SK-N-SH (cell line): ENCODE measurements around the gene STARD5. TPM values are rescaled to one million over a fixed set of nuclear protein-coding genes. Genes with fewer than 3 reads are reported as not detected.

Experiments
- CTCF ChIA-PET: fragments of 300-600, 350-600 bp; formaldehyde crosslinking; extraction: SDS; loops from one replicate; lab custom pipeline; 2021; lab: Yijun Ruan, JAX
- POLR2A ChIA-PET: fragments of 350-600 bp; sonication (Branson Sonifier 250); formaldehyde crosslinking; extraction: SDS; loops from one replicate; lab custom pipeline; 2020; ENCODE audit warnings: antibody characterized with exemption, inconsistent platforms; lab: Yijun Ruan, JAX
- DNase-seq: peaks from one replicate; pipeline ENCODE4 v3.0.0; 2012
- H2AFZ ChIP-seq: fragments of 200-600 bp; sonication (generic); 2 replicates; pipeline ENCODE4 v1.8.1; 2016; ENCODE audit warnings: antibody characterized with exemption, mild to moderate bottlenecking, low read depth
- H3F3A ChIP-seq: fragments of 200-600 bp; sonication (generic); replicated peaks from 2 replicates; pipeline ENCODE3; 2016; ENCODE audit warnings: antibody characterized with exemption, mild to moderate bottlenecking; ENCODE audit not compliant: insufficient read depth
- H3K27ac ChIP-seq, 2 experiments: fragments of 200-500 bp in 1 of 2; fragments of 200-600 bp in 1 of 2; sonication (Bioruptor generic) in 1 of 2; sonication (generic), shearing (Covaris generic) in 1 of 2; 2 replicates each; pipeline versions ENCODE4 v1.5.1 to v1.6.1; 2014 to 2016; ENCODE audit warnings: low read depth in 2 of 2, inconsistent platforms in 1 of 2, low read length in 1 of 2, mild to moderate bottlenecking in 1 of 2, mixed read lengths in 1 of 2
- H3K27me3 ChIP-seq: fragments of 200-600 bp; sonication (generic), shearing (Covaris generic); 2 replicates; pipeline ENCODE4 v1.6.1; 2016; ENCODE audit warnings: mixed run types; ENCODE audit not compliant: insufficient read depth
- H3K36me3 ChIP-seq, 2 experiments: fragments of 200-500 bp in 1 of 2; fragments of 200-600 bp in 1 of 2; sonication (Bioruptor generic) in 1 of 2; sonication (generic) in 1 of 2; replicated peaks in 1 of 2; 2 replicates each; pipeline versions ENCODE3 to v1.5.1; 2014 to 2016; ENCODE audit warnings: low read length in 1 of 2, mild to moderate bottlenecking in 1 of 2; ENCODE audit not compliant: insufficient read depth in 2 of 2, control insufficient read depth in 1 of 2
- H3K4me1 ChIP-seq, 2 experiments: fragments of 200-500 bp in 1 of 2; fragments of 200-600 bp in 1 of 2; sonication (Bioruptor generic) in 1 of 2; sonication (generic), shearing (Covaris generic) in 1 of 2; 2 replicates each; pipeline versions ENCODE4 v1.5.1 to v1.6.1; 2014 to 2016; ENCODE audit warnings: low read depth in 1 of 2, low read length in 1 of 2, mixed run types in 1 of 2; ENCODE audit not compliant: insufficient read depth in 2 of 2, control insufficient read depth in 1 of 2
- H3K4me2 ChIP-seq: fragments of 200-600 bp; sonication (generic), shearing (Covaris generic); 2 replicates; pipeline ENCODE4 v1.6.1; 2017; ENCODE audit warnings: mixed run types
- H3K4me3 ChIP-seq, 2 experiments: fragments of 200-500 bp in 1 of 2; fragments of 200-600 bp in 1 of 2; sonication (Bioruptor generic) in 1 of 2; sonication (generic), shearing (Covaris generic) in 1 of 2; 2 replicates each; pipeline versions ENCODE4 v1.5.1 to v1.8.1; 2014 to 2016; ENCODE audit warnings: low read depth in 2 of 2, inconsistent platforms in 1 of 2, low read length in 1 of 2, mild to moderate bottlenecking in 1 of 2, mixed read lengths in 1 of 2, moderate library complexity in 1 of 2
- H3K79me2 ChIP-seq: fragments of 200-600 bp; sonication (generic); 2 replicates; pipeline ENCODE4 v1.8.1; 2017; ENCODE audit warnings: mild to moderate bottlenecking; ENCODE audit not compliant: insufficient read depth
- H3K9ac ChIP-seq: fragments of 200-600 bp; sonication (generic); 2 replicates; pipeline ENCODE4 v1.6.1; 2017; ENCODE audit warnings: mixed run types
- H3K9me2 ChIP-seq: fragments of 200-600 bp; sonication (generic); 2 replicates; pipeline ENCODE4 v1.6.1; 2017; ENCODE audit warnings: mixed run types
- H3K9me3 ChIP-seq: fragments of 200-600 bp; sonication (generic); 2 replicates; pipeline ENCODE4 v1.6.1; 2017; ENCODE audit warnings: mixed run types, mild to moderate bottlenecking, moderate library complexity
- H4K20me1 ChIP-seq: fragments of 200-600 bp; sonication (generic); 2 replicates; pipeline ENCODE4 v1.6.1; 2017; ENCODE audit warnings: mild to moderate bottlenecking, mixed run types; ENCODE audit not compliant: insufficient read depth
- CHD2 ChIP-seq: fragments of 150-350 bp; IDR thresholded peaks from 2 replicates; pipeline ENCODE4 v1.6.1; 2018; ENCODE audit warnings: low read length; ENCODE audit not compliant: partially characterized antibody
- ELF1 ChIP-seq: IDR thresholded peaks from 2 replicates; pipeline ENCODE4 v1.4.0; 2012
- FOSL2 ChIP-seq: IDR thresholded peaks from 2 replicates; pipeline ENCODE4 v1.4.0; 2012; ENCODE audit warnings: low read depth, mild to moderate bottlenecking, moderate library complexity, borderline replicate concordance
- FOXJ3 ChIP-seq: sonication (generic); formaldehyde crosslinking; IDR thresholded peaks from 2 replicates; pipeline ENCODE4 v1.5.1; 2020; ENCODE audit warnings: mild to moderate bottlenecking, missing genetic modification reagents
- GABPA ChIP-seq: IDR thresholded peaks from 2 replicates; pipeline ENCODE4 v1.4.0; 2012; ENCODE audit warnings: low read depth, mild to moderate bottlenecking
- IRF3 ChIP-seq: fragments of 150-350 bp; IDR thresholded peaks from 2 replicates; pipeline ENCODE4 v1.6.1; 2016; ENCODE audit warnings: mild to moderate bottlenecking, low read depth, low read length
- JUND ChIP-seq: IDR thresholded peaks from 2 replicates; pipeline ENCODE4 v1.4.0; 2012
- MEF2A ChIP-seq: IDR thresholded peaks from 2 replicates; pipeline ENCODE4 v1.4.0; 2012; ENCODE audit warnings: low read depth, borderline replicate concordance
- MXI1 ChIP-seq: IDR thresholded peaks from 2 replicates; pipeline ENCODE4 v1.6.1; 2012; ENCODE audit warnings: mild to moderate bottlenecking, low read depth, low read length, improper control_type of control experiment
- NFIC ChIP-seq: IDR thresholded peaks from 2 replicates; pipeline ENCODE4 v1.4.0; 2012; ENCODE audit warnings: borderline replicate concordance
- POLR2AphosphoS5 ChIP-seq: IDR thresholded peaks from 2 replicates; pipeline ENCODE4 v1.6.1; 2012; ENCODE audit warnings: low read depth, low read length
- RAD21 ChIP-seq: IDR thresholded peaks from 2 replicates; pipeline ENCODE4 v1.6.1; 2012; ENCODE audit warnings: mild to moderate bottlenecking, low read length
- RCOR1 ChIP-seq: fragments of 150-350 bp; IDR thresholded peaks from 2 replicates; pipeline ENCODE4 v1.6.1; 2017; ENCODE audit warnings: antibody characterized with exemption, low read length
- RFX5 ChIP-seq: IDR thresholded peaks from 2 replicates; pipeline ENCODE4 v1.6.1; 2012; ENCODE audit warnings: mild to moderate bottlenecking, improper control_type of control experiment, low read length
- RXRA ChIP-seq: IDR thresholded peaks from 2 replicates; pipeline ENCODE4 v1.4.0; 2012; ENCODE audit warnings: low read depth, mild to moderate bottlenecking, borderline replicate concordance
- SIN3A ChIP-seq: IDR thresholded peaks from 2 replicates; pipeline ENCODE4 v1.6.1; 2012; ENCODE audit warnings: low read depth, mild to moderate bottlenecking, low read length, moderate library complexity, borderline replicate concordance
- SMC3 ChIP-seq: IDR thresholded peaks from 2 replicates; pipeline ENCODE4 v1.6.1; 2012; ENCODE audit warnings: low read depth, low read length, improper control_type of control experiment
- TAF1 ChIP-seq: IDR thresholded peaks from 2 replicates; pipeline ENCODE4 v1.6.1; 2012; ENCODE audit warnings: low read depth, mild to moderate bottlenecking, low read length, moderate library complexity, borderline replicate concordance
- TCF12 ChIP-seq: IDR thresholded peaks from 2 replicates; pipeline ENCODE4 v1.4.0; 2012
- USF1 ChIP-seq: IDR thresholded peaks from 2 replicates; pipeline ENCODE4 v1.4.0; 2012; ENCODE audit warnings: low read depth, borderline replicate concordance
- WGBS: methylation state at CpG from one replicate; pipeline ENCODE4 v1.1.6; 2017; ENCODE audit warnings: low lambda C conversion rate; 5-methylcytosine and 5-hydroxymethylcytosine counted together
- polyA plus RNA-seq, 3 experiments: library from polyadenylated mRNA; depleted of rRNA; stranded (reverse); fragments of >200 nt; gene quantifications; 2 replicates each; pipeline ENCODE4 v1.2.3, GENCODE V29; 2012
- TF ChIP-seq, protein P1 (sequence below): IDR thresholded peaks from 2 replicates; pipeline ENCODE4; 2012
- TF ChIP-seq, protein P2 (sequence below): fragments of 200-600 bp; sonication (generic); IDR thresholded peaks from 2 replicates; pipeline ENCODE4 v1.6.1; 2017; ENCODE audit warnings: antibody characterized with exemption, mild to moderate bottlenecking, moderate library complexity
- TF ChIP-seq, protein P3 (sequence below): IDR thresholded peaks from 2 replicates; pipeline ENCODE4 v1.4.0; 2012; ENCODE audit warnings: low read depth, borderline replicate concordance

Gene STARD5
- polyA plus RNA-seq, 1 of the 3 experiments (the other 2 are of a cell fraction) = 1.6 TPM

GRCh38 chr15:81317642-81318017, 6.3 kb downstream of the STARD5 start (continued):
- TF ChIP-seq, protein P1, sequence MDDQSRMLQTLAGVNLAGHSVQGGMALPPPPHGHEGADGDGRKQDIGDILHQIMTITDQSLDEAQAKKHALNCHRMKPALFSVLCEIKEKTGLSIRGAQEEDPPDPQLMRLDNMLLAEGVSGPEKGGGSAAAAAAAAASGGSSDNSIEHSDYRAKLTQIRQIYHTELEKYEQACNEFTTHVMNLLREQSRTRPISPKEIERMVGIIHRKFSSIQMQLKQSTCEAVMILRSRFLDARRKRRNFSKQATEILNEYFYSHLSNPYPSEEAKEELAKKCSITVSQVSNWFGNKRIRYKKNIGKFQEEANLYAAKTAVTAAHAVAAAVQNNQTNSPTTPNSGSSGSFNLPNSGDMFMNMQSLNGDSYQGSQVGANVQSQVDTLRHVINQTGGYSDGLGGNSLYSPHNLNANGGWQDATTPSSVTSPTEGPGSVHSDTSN = no peak
- TF ChIP-seq RFX5 (no peak), MEF2A (no peak), SIN3A (no peak), ELF1 (no peak), RAD21 (no peak), JUND (no peak), GABPA (no peak)

DNA sequence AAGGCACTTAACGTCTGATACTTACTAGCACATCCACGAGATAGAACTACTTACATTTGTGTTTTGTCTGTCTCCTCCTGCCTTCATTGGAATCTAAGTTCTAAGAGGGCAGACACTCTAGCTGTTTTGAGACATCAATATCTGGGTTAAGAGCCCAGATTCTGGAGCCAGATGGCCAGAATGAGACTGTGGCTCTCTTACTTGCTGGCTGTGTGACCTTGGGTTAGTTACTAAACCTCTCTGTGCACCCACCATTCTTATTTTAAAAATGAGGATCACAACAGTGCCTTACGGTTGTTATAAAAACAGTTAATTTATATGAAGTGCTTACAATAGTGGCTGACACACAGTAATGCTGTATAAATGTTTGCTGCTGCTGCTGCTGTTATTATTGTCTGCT, 7.7 kb downstream of the STARD5 start:
- no peak for DNase-seq
- Histone ChIP-seq H3K9me2 (no peaks in the 10 kb centered on the region), H3K27ac (no peak overlapping the region), H2AFZ (no peak overlapping the region), H3K4me1 (peaks cover 0 to 13% of the 10 kb centered on the region in 2 experiments; a peak in 1 of 4 replicates), H4K20me1 (no peaks in the 10 kb centered on the region), H3K36me3 (no peaks in the 10 kb centered on the region), H3K4me2 (no peak overlapping the region), H3K9me3 (no peaks in the 10 kb centered on the region), H3K79me2 (no peaks in the 10 kb centered on the region), H3K27me3 (no peaks in the 10 kb centered on the region), H3K9ac (no peak overlapping the region), H3F3A (peaks cover 9% of the 10 kb centered on the region), H3K4me3 (no peak overlapping the region)
- no peak for TF ChIP-seq SIN3A
- TF ChIP-seq USF1 = no peak
- no peak for TF ChIP-seq SMC3
- no peak for TF ChIP-seq RAD21
- no peak for TF ChIP-seq POLR2AphosphoS5
- TF ChIP-seq IRF3 = no peak
- TF ChIP-seq, protein P2, sequence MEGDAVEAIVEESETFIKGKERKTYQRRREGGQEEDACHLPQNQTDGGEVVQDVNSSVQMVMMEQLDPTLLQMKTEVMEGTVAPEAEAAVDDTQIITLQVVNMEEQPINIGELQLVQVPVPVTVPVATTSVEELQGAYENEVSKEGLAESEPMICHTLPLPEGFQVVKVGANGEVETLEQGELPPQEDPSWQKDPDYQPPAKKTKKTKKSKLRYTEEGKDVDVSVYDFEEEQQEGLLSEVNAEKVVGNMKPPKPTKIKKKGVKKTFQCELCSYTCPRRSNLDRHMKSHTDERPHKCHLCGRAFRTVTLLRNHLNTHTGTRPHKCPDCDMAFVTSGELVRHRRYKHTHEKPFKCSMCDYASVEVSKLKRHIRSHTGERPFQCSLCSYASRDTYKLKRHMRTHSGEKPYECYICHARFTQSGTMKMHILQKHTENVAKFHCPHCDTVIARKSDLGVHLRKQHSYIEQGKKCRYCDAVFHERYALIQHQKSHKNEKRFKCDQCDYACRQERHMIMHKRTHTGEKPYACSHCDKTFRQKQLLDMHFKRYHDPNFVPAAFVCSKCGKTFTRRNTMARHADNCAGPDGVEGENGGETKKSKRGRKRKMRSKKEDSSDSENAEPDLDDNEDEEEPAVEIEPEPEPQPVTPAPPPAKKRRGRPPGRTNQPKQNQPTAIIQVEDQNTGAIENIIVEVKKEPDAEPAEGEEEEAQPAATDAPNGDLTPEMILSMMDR = no peak
- TF ChIP-seq NFIC = no peak
- TF ChIP-seq ELF1 = no peak
- no peak for TF ChIP-seq CHD2
- no peak for TF ChIP-seq FOXJ3 (CRISPR knock-in tag)
- TF ChIP-seq TAF1 = no peak
- TF ChIP-seq FOSL2 = no peak
- TF ChIP-seq RFX5 = no peak
- TF ChIP-seq MXI1 = no peak
- no peak for TF ChIP-seq TCF12
- TF ChIP-seq, protein P3, sequence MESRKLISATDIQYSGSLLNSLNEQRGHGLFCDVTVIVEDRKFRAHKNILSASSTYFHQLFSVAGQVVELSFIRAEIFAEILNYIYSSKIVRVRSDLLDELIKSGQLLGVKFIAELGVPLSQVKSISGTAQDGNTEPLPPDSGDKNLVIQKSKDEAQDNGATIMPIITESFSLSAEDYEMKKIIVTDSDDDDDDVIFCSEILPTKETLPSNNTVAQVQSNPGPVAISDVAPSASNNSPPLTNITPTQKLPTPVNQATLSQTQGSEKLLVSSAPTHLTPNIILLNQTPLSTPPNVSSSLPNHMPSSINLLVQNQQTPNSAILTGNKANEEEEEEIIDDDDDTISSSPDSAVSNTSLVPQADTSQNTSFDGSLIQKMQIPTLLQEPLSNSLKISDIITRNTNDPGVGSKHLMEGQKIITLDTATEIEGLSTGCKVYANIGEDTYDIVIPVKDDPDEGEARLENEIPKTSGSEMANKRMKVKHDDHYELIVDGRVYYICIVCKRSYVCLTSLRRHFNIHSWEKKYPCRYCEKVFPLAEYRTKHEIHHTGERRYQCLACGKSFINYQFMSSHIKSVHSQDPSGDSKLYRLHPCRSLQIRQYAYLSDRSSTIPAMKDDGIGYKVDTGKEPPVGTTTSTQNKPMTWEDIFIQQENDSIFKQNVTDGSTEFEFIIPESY = no peak
- TF ChIP-seq RCOR1 = no peak
- no peak for TF ChIP-seq RXRA
- no peak for TF ChIP-seq JUND
- CTCF ChIA-PET = no interaction called here
- POLR2A ChIA-PET = no interaction called here
- 90% methylated on average over 3 of the region's 3 CpGs for WGBS
